Measurements from ENCODE around the gene EEF2. TPM values are rescaled to one million over a fixed set of nuclear protein-coding genes. Genes with fewer than 3 reads are reported as not detected.

EEF2 gene
- total and polyA plus RNA-seq, 2 of the 4 experiments (the other 2 are of a cell fraction): 1,505 to 2,161 TPM

DNA sequence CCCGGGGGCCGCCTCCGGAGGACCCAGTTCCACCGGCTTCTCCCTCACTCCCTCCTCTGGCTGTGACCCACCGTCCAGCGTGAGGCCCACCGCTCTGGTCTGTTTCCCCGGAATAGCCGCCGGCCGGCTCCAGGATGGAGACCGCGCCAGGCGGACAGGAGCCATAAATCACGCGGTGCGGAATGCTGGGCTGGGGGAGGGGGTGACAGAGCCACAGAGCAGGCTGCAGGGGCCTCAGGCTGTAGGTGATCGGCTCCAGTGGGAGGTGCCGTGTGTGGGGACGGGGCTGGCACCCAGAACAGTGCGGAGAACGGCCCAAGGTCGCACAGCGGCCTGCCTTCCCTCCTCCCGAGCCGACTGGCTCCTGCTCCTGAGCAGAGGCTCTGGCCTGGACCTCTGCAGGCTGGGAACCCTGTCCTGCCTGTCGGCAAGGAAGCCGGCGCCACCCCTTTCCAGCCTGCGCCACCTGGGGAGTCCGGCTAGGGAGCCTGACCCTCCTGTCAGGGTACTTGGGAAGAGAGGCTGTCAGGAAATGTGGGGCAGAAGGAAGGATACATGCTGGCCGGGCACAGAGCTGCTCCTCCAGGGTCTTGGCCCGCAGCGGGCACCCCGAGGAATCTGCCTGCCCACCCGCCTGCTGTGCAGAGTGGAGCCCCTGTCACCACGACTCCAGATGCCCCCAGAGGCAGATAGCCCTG is 30.6 kb upstream of the EEF2 start:
- dilution Hi-C loops (cut with HindIII; ENCODE audit: low sequenced_read_pairs, unreplicated experiment): no loop called here
- intact Hi-C loops (cut with micrococcal nuclease): no loop called here

More for the DNA sequence above, 30.6 kb upstream of the EEF2 start:
- in situ Hi-C loops (cut with MboI; ENCODE audit: low sequenced_read_pairs): no loop called here
- Histone ChIP-seq H3K79me1 (ENCODE audit: low read depth in 1 of 2, low read length in 2 of 2) (peaks cover 12 to 85% of the 10 kb centered on the region in 2 experiments), H3K18ac (ENCODE audit: low read depth, low read length) (no peak overlapping the region), H4K20me1 (ENCODE audit: insufficient read depth, low read length) (peaks cover 77% of the 10 kb centered on the region), H3K56ac (ENCODE audit: extremely low read depth, insufficient read depth, low read length) (no peak overlapping the region), H4K5ac (ENCODE audit: low read depth, low read length) (no peak overlapping the region), H2BK15ac (ENCODE audit: low read depth, low read length) (no peak overlapping the region), H2AK9ac (replicated peaks; ENCODE audit: low read depth, low read length, poor library complexity) (no peak overlapping the region), H3K4me3 (ENCODE audit: insufficient read depth, low read depth, low read length) (no peak overlapping the region), H3K4me2 (ENCODE audit: low read depth, low read length) (no peak overlapping the region), H3K23ac (ENCODE audit: low read depth, low read length) (no peak overlapping the region), H4K8ac (ENCODE audit: low read depth in 2 of 2, low read length in 2 of 2) (no peak overlapping the region), H2AK5ac (ENCODE audit: low read depth, low read length) (no peak overlapping the region; the same call in 1 of the 2 replicates), H2AFZ (replicated peaks; ENCODE audit: low read length, poor library complexity) (no peak overlapping the region), H3K4me1 (ENCODE audit: control insufficient read depth, insufficient read depth, low read length) (peaks cover 3% of the 10 kb centered on the region; the same call in 1 of the 2 replicates), H2BK20ac (ENCODE audit: low read depth, low read length) (no peak overlapping the region), H2BK5ac (ENCODE audit: low read depth, low read length, poor library complexity, severe bottlenecking) (no peak overlapping the region), H3K27me3 (ENCODE audit: control insufficient read depth, insufficient read depth, low read length) (no peaks in the 10 kb centered on the region), H3K9me1 (ENCODE audit: insufficient read depth, low read length) (no peaks in the 10 kb centered on the region), H3K27ac (ENCODE audit: insufficient read depth, low read length) (no peak overlapping the region), H3K9ac (ENCODE audit: low read depth, low read length) (no peak overlapping the region), H3K4ac (ENCODE audit: low read depth, low read length) (no peak overlapping the region), H3K14ac (replicated peaks; ENCODE audit: low read depth, low read length) (no peak overlapping the region), H3K9me3 (ENCODE audit: control insufficient read depth, insufficient read depth, low read length) (no peaks in the 10 kb centered on the region), H4K91ac (ENCODE audit: insufficient read depth, low read depth, low read length) (no peak overlapping the region), H3K36me3 (ENCODE audit: control insufficient read depth, insufficient read depth, low read length) (peaks cover 47% of the 10 kb centered on the region), H2BK120ac (ENCODE audit: low read depth, low read length) (no peak overlapping the region)
- no TSS peak for BruUV-seq (replicated peaks)
- 68% methylated on average over 13 of the region's 37 CpGs; no CpG with 5 or more reads in 1 of the 2 experiments for WGBS, 2 experiments (ENCODE audit: extremely low coverage in 2 of 2, insufficient read length in 1 of 2)
- ChIA-PET POLR2A (ENCODE audit: unreplicated experiment) (no interaction called here), CTCF (no interaction called here)
- TF ChIP-seq, protein P1, sequence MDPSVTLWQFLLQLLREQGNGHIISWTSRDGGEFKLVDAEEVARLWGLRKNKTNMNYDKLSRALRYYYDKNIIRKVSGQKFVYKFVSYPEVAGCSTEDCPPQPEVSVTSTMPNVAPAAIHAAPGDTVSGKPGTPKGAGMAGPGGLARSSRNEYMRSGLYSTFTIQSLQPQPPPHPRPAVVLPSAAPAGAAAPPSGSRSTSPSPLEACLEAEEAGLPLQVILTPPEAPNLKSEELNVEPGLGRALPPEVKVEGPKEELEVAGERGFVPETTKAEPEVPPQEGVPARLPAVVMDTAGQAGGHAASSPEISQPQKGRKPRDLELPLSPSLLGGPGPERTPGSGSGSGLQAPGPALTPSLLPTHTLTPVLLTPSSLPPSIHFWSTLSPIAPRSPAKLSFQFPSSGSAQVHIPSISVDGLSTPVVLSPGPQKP (IDR thresholded peaks at IDR 0.05; ENCODE audit: borderline replicate concordance, low read depth, low read length): no peak
- TF ChIP-seq FOS (IDR thresholded peaks at IDR 0.05; ENCODE audit: low read depth, low read length): no peak
- TF ChIP-seq POLR2A (IDR thresholded peaks at IDR 0.05; ENCODE audit: low read depth, low read length): no peak
- no peak for TF ChIP-seq CHD1 (IDR thresholded peaks at IDR 0.05; ENCODE audit: low read depth, low read length)
- TF ChIP-seq NFE2L2 (IDR thresholded peaks at IDR 0.05; ENCODE audit: low read depth, low read length): no peak
- no peak for TF ChIP-seq MXI1 (IDR thresholded peaks at IDR 0.05; ENCODE audit: borderline replicate concordance, low read depth, low read length)
- no peak for TF ChIP-seq RCOR1 (IDR thresholded peaks at IDR 0.05; ENCODE audit: insufficient replicate concordance, low read length)
- TF ChIP-seq MAZ (IDR thresholded peaks at IDR 0.05; ENCODE audit: borderline replicate concordance, low read depth, low read length): no peak
- no peak for TF ChIP-seq BHLHE40 (IDR thresholded peaks at IDR 0.05; ENCODE audit: low read depth, low read length)
- TF ChIP-seq, protein P2, sequence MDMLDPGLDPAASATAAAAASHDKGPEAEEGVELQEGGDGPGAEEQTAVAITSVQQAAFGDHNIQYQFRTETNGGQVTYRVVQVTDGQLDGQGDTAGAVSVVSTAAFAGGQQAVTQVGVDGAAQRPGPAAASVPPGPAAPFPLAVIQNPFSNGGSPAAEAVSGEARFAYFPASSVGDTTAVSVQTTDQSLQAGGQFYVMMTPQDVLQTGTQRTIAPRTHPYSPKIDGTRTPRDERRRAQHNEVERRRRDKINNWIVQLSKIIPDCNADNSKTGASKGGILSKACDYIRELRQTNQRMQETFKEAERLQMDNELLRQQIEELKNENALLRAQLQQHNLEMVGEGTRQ (IDR thresholded peaks at IDR 0.05; ENCODE audit: low read depth, low read length): no peak
- TF ChIP-seq, protein P3, sequence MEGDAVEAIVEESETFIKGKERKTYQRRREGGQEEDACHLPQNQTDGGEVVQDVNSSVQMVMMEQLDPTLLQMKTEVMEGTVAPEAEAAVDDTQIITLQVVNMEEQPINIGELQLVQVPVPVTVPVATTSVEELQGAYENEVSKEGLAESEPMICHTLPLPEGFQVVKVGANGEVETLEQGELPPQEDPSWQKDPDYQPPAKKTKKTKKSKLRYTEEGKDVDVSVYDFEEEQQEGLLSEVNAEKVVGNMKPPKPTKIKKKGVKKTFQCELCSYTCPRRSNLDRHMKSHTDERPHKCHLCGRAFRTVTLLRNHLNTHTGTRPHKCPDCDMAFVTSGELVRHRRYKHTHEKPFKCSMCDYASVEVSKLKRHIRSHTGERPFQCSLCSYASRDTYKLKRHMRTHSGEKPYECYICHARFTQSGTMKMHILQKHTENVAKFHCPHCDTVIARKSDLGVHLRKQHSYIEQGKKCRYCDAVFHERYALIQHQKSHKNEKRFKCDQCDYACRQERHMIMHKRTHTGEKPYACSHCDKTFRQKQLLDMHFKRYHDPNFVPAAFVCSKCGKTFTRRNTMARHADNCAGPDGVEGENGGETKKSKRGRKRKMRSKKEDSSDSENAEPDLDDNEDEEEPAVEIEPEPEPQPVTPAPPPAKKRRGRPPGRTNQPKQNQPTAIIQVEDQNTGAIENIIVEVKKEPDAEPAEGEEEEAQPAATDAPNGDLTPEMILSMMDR (conservative IDR thresholded peaks at IDR 0.05; ENCODE audit: low read depth, low read length): no peak
- TF ChIP-seq CEBPB (IDR thresholded peaks at IDR 0.05; ENCODE audit: low read depth, low read length): no peak
- TF ChIP-seq SMC3 (IDR thresholded peaks at IDR 0.05; ENCODE audit: low read depth, low read length): no peak
- TF ChIP-seq MAFK (IDR thresholded peaks at IDR 0.05; ENCODE audit: low read depth, low read length): no peak
- no peak for TF ChIP-seq RFX5 (IDR thresholded peaks at IDR 0.05; ENCODE audit: low read depth, low read length)
- no peak for TF ChIP-seq RAD21 (IDR thresholded peaks at IDR 0.05; ENCODE audit: low read length)
- DNase-seq: no peak
- ATAC-seq (ENCODE audit: low read depth): no peak
